GM18508 (cell line): ENCODE results near the gene TTC28.
"Not testable (repeated sequence)": the region's sequence is repeated elsewhere in the genome, so short reads cannot be mapped to it uniquely, and the experiment has no call there.

ENCODE experiments used
- ATAC-seq: cut with Tn5 transposase; IDR thresholded peaks from one replicate; pipeline ENCODE4 v1.9.1; 2021; ENCODE audit warnings: moderate number of reproducible peaks; ENCODE audit not compliant: insufficient read depth, unreplicated experiment

Gene TTC28

GRCh38 chr22:28566920-28567499, 112.6 kb downstream of the TTC28 start:
- ATAC-seq = not testable (repeated sequence)

GRCh38 chr22:28563636-28564035, 116.0 kb downstream of the TTC28 start:
- ATAC-seq = no peak

- ATAC-seq = no peak
These were observed 117.3 kb downstream of the TTC28 start for GRCh38 chr22:28562324-28562723.

GRCh38 chr22:28560743-28561101, 118.9 kb downstream of the TTC28 start:
- not testable (repeated sequence) for ATAC-seq

GRCh38 chr22:28560046-28560742, 119.4 kb downstream of the TTC28 start:
- no peak for ATAC-seq

GRCh38 chr22:28557184-28557583, 122.5 kb downstream of the TTC28 start:
- ATAC-seq = no peak

- not testable (repeated sequence) for ATAC-seq
These were observed 126.4 kb downstream of the TTC28 start for GRCh38 chr22:28553108-28553866.

- ATAC-seq = no peak
These were observed 131.2 kb downstream of the TTC28 start for GRCh38 chr22:28548406-28548805.

- no peak for ATAC-seq
These were observed 132.4 kb downstream of the TTC28 start for GRCh38 chr22:28547132-28547842.

- no peak for ATAC-seq
These were observed 135.2 kb downstream of the TTC28 start for GRCh38 chr22:28544431-28544868.

- ATAC-seq = no peak
These were observed 136.5 kb downstream of the TTC28 start for GRCh38 chr22:28542980-28543621.

GRCh38 chr22:28541137-28541536, 138.5 kb downstream of the TTC28 start:
- no peak for ATAC-seq

- ATAC-seq = no peak
These were observed 140.7 kb downstream of the TTC28 start for GRCh38 chr22:28538922-28539321.

- not testable (repeated sequence) for ATAC-seq
These were observed 149.1 kb downstream of the TTC28 start for GRCh38 chr22:28530565-28530964.

- ATAC-seq = not testable (repeated sequence)
These were observed 150.5 kb downstream of the TTC28 start for GRCh38 chr22:28529144-28529543.

- no peak for ATAC-seq
These were observed 158.2 kb downstream of the TTC28 start for GRCh38 chr22:28521451-28521850.

- no peak for ATAC-seq
These were observed 165.3 kb downstream of the TTC28 start for GRCh38 chr22:28514321-28514821.

GRCh38 chr22:28512387-28512786, 167.3 kb downstream of the TTC28 start:
- ATAC-seq = not testable (repeated sequence)

GRCh38 chr22:28507896-28508295, 171.7 kb downstream of the TTC28 start:
- ATAC-seq = no peak

- ATAC-seq = no peak
These were observed 173.5 kb downstream of the TTC28 start for GRCh38 chr22:28506150-28506535.
